ENCODE measurements around the gene UBL4A. TPM values are rescaled to one million over a fixed set of nuclear protein-coding genes. Genes with fewer than 3 reads are reported as not detected.

UBL4A gene
- total RNA-seq, 1 experiment from 2014 or later, result 41.3 TPM

GRCh38 chrX:154468217-154468616, 18.2 kb downstream of the UBL4A start:
- Mint-ChIP-seq H3K36me3 (ENCODE audit: insufficient read depth, unreplicated experiment) (peaks cover 36% of the 10 kb centered on the region), H3K4me1 (ENCODE audit: low read depth, unreplicated experiment) (no peaks in the 10 kb centered on the region), H3K27ac (ENCODE audit: unreplicated experiment) (no peak overlapping the region), H3K9me3 (ENCODE audit: low read depth, unreplicated experiment) (no peaks in the 10 kb centered on the region), H3K4me3 (ENCODE audit: low read depth, unreplicated experiment) (no peak overlapping the region), H3K27me3 (ENCODE audit: unreplicated experiment) (no peaks in the 10 kb centered on the region)
- DNase-seq, result no peak
- intact Hi-C loops (cut with micrococcal nuclease; ENCODE audit: unreplicated experiment), result no loop called here
- CTCF ChIA-PET, result no interaction called here
- no TSS peak for BruUV-seq (replicated peaks)
- TF ChIP-seq, protein P1, sequence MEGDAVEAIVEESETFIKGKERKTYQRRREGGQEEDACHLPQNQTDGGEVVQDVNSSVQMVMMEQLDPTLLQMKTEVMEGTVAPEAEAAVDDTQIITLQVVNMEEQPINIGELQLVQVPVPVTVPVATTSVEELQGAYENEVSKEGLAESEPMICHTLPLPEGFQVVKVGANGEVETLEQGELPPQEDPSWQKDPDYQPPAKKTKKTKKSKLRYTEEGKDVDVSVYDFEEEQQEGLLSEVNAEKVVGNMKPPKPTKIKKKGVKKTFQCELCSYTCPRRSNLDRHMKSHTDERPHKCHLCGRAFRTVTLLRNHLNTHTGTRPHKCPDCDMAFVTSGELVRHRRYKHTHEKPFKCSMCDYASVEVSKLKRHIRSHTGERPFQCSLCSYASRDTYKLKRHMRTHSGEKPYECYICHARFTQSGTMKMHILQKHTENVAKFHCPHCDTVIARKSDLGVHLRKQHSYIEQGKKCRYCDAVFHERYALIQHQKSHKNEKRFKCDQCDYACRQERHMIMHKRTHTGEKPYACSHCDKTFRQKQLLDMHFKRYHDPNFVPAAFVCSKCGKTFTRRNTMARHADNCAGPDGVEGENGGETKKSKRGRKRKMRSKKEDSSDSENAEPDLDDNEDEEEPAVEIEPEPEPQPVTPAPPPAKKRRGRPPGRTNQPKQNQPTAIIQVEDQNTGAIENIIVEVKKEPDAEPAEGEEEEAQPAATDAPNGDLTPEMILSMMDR (IDR thresholded peaks at IDR 0.05; ENCODE audit: unreplicated experiment), result no peak

- CTCF ChIA-PET, result no interaction called here
- BruUV-seq (replicated peaks), result no TSS peak
- H3K4me1 Mint-ChIP-seq (ENCODE audit: low read depth, unreplicated experiment), result no peaks in the 10 kb centered on the region
- no peak overlapping the region for H3K4me3 Mint-ChIP-seq (ENCODE audit: low read depth, unreplicated experiment)
- H3K36me3 Mint-ChIP-seq (ENCODE audit: insufficient read depth, unreplicated experiment), result peaks cover 39% of the 10 kb centered on the region
- intact Hi-C loops (cut with micrococcal nuclease; ENCODE audit: unreplicated experiment), result no loop called here
- DNase-seq, result no peak
- TF ChIP-seq, protein P1 (IDR thresholded peaks at IDR 0.05; ENCODE audit: unreplicated experiment), result no peak
- no peaks in the 10 kb centered on the region for H3K9me3 Mint-ChIP-seq (ENCODE audit: low read depth, unreplicated experiment)
- H3K27ac Mint-ChIP-seq (ENCODE audit: unreplicated experiment), result no peak overlapping the region
- no peaks in the 10 kb centered on the region for H3K27me3 Mint-ChIP-seq (ENCODE audit: unreplicated experiment)
Measured at GRCh38 chrX:154467556-154467955, 18.9 kb downstream of the UBL4A start.

DNA sequence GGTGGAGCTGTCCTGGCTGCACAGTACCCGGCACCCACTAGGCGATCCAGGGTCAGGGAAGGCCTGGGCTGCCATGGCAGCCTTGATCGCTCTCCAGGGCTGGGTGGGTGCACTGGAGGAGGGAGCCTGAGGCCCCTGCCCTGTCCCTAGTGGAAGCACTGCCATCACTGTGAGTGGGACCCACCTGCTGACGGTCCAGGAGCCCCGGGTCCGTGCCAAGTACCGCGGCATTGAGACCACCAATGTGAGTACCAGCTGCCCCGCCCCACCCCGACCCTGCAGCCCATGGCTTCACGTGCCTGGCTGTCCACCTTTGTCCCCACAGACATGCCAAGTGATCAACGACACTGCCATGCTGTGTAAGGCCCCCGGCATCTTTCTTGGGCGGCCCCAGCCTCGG, 19.5 kb downstream of the UBL4A start:
- Mint-ChIP-seq H3K27ac (ENCODE audit: unreplicated experiment) (no peak overlapping the region), H3K9me3 (ENCODE audit: low read depth, unreplicated experiment) (no peaks in the 10 kb centered on the region), H3K4me3 (ENCODE audit: low read depth, unreplicated experiment) (no peak overlapping the region), H3K27me3 (ENCODE audit: unreplicated experiment) (no peaks in the 10 kb centered on the region), H3K36me3 (ENCODE audit: insufficient read depth, unreplicated experiment) (peaks cover 38% of the 10 kb centered on the region), H3K4me1 (ENCODE audit: low read depth, unreplicated experiment) (peaks cover 2% of the 10 kb centered on the region)
- DNase-seq, result no peak
- intact Hi-C loops (cut with micrococcal nuclease; ENCODE audit: unreplicated experiment), result no loop called here
- CTCF ChIA-PET, result no interaction called here
- TF ChIP-seq, protein P1 (IDR thresholded peaks at IDR 0.05; ENCODE audit: unreplicated experiment), result no peak
- no TSS peak for BruUV-seq (replicated peaks)

DNA sequence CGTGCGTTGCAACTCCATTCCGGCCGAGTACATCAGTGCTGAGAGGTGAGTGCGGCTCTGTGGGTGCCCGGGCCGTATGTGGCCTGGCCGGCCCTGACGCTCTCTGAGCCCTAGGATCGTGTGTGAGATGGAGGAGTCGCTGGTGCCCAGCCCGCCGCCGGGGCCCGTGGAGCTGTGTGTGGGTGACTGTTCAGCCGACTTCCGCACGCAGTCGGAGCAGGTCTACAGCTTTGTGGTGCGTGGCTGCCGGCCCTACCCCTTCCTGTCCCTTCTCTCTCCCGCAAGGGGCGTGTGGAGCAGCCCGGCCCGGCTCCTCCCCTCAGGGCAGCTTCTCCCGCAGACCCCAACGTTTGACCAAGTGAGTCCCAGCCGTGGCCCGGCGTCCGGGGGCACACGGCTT, 20.4 kb downstream of the UBL4A start:
- H3K27ac Mint-ChIP-seq (ENCODE audit: unreplicated experiment), result no peak overlapping the region
- TF ChIP-seq, protein P1 (IDR thresholded peaks at IDR 0.05; ENCODE audit: unreplicated experiment), result no peak
- BruUV-seq (replicated peaks), result no TSS peak
- intact Hi-C loops (cut with micrococcal nuclease; ENCODE audit: unreplicated experiment), result no loop called here
- no peaks in the 10 kb centered on the region for H3K9me3 Mint-ChIP-seq (ENCODE audit: low read depth, unreplicated experiment)
- H3K4me1 Mint-ChIP-seq (ENCODE audit: low read depth, unreplicated experiment), result peaks cover 9% of the 10 kb centered on the region
- DNase-seq, result no peak
- no peak overlapping the region for H3K4me3 Mint-ChIP-seq (ENCODE audit: low read depth, unreplicated experiment)
- H3K36me3 Mint-ChIP-seq (ENCODE audit: insufficient read depth, unreplicated experiment), result peaks cover 39% of the 10 kb centered on the region
- H3K27me3 Mint-ChIP-seq (ENCODE audit: unreplicated experiment), result no peaks in the 10 kb centered on the region
- CTCF ChIA-PET, result no interaction called here

All from Calu3 (cell line).